GM12874 (cell line): ENCODE results near the gene SLC35B2.

ENCODE experiments used
- CTCF ChIP-seq: IDR thresholded peaks from 2 replicates; pipeline ENCODE4 v1.5.1; 2011; ENCODE audit warnings: low read depth, mild to moderate bottlenecking, control low read depth, low read length, moderate library complexity; ENCODE audit not compliant: insufficient read depth

Gene SLC35B2

GRCh38 chr6:44237813-44238433 lies 19.4 kb downstream of the SLC35B2 start:
- peak; percentile 100 for TF ChIP-seq CTCF

- no peak for TF ChIP-seq CTCF
Observed at GRCh38 chr6:44237021-44237812, 20.1 kb downstream of the SLC35B2 start.

- no peak for TF ChIP-seq CTCF
Observed at GRCh38 chr6:44235891-44236516, 21.3 kb downstream of the SLC35B2 start.

GRCh38 chr6:44235269-44235668 lies 22.1 kb downstream of the SLC35B2 start:
- TF ChIP-seq CTCF: no peak

GRCh38 chr6:44234101-44235025 lies 23.0 kb downstream of the SLC35B2 start:
- peak; percentile 77 for TF ChIP-seq CTCF

- no peak for TF ChIP-seq CTCF
Observed at GRCh38 chr6:44233567-44234100, 23.7 kb downstream of the SLC35B2 start.
